NT2/D1 (cell line): ENCODE data around the gene C10orf67.

Experiments used
- YY1 ChIP-seq: IDR thresholded peaks from 2 replicates; pipeline ENCODE4 v1.6.1; 2011; ENCODE audit not compliant: insufficient read length, insufficient read depth
- ZNF274 ChIP-seq: IDR thresholded peaks from 2 replicates; pipeline ENCODE4 v1.6.1; 2011; ENCODE audit warnings: mild to moderate bottlenecking, low read depth, low read length

DNA sequence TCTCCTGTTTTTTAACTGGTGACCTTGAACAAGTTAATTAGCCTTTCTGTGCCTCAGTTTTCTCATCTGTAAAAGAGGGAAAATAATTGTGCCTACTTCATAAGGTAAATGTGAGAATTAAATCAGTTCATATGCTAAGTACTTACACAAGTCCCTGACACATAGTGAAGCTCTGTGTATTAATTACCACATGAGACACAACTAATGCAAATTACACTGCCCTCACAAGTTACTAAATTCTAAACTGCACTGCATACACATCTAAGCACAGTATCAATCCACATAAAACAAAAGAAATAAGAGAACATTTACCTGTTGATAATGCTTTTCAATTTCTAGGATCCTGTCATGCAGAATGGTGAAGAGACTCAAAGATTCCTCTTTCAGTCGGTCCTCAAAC is 22.5 kb downstream of the C10orf67 start:
- no peak for TF ChIP-seq ZNF274
- no peak for TF ChIP-seq YY1
